T-helper 1 cell treated with Interleukin-12 subunit alpha and Interleukin-12 subunit beta and Interleukin-4 antibody, amounts not matched to agents 30 ng/mL and 1 ng/mL, for 36 hours (primary cell): ENCODE data around the gene HBM. TPM values are rescaled to one million over a fixed set of nuclear protein-coding genes. Genes with fewer than 3 reads are reported as not detected.

Experiments used
- total RNA-seq: library from RNA; stranded (reverse); gene quantifications from 2 replicates; pipeline ENCODE4 v1.2.3, GENCODE V29; 2022

Gene HBM
- total RNA-seq, 1 donor from 2014 or later = not detected

Other genes with a start within 250 kb of the HBM start
- gene POLR3K, start 112.4 kb upstream of the HBM start, total RNA-seq = 49.2 and 50.3 TPM in 2 replicates
- 60.8 and 61.5 TPM in 2 replicates for gene SNRNP25, start 112.2 kb upstream of the HBM start, total RNA-seq
- 0.59 TPM in 1 of 2 replicates, not detected in the other for gene RHBDF1, start 93.3 kb upstream of the HBM start, total RNA-seq
- gene MPG, start 87.8 kb upstream of the HBM start, total RNA-seq = 53.3 and 55.2 TPM in 2 replicates
- 31.7 and 32.8 TPM in 2 replicates for gene NPRL3, start 27.3 kb upstream of the HBM start, total RNA-seq
- gene HBZ, start 13.3 kb upstream of the HBM start, total RNA-seq = not detected in 2 replicates
- gene HBA2, start 6.9 kb downstream of the HBM start, total RNA-seq = not detected in 2 replicates
- gene HBA1, start 10.7 kb downstream of the HBM start, total RNA-seq = not detected in 2 replicates
- gene HBQ1, start 14.5 kb downstream of the HBM start, total RNA-seq = not detected in 2 replicates
- 61.5 and 69.6 TPM in 2 replicates for gene LUC7L, start 63.5 kb downstream of the HBM start, total RNA-seq
- gene FAM234A, start 68.8 kb downstream of the HBM start, total RNA-seq = 17.1 and 23.2 TPM in 2 replicates
- gene RGS11, start 110.0 kb downstream of the HBM start, total RNA-seq = 0.07 and 0.27 TPM in 2 replicates
- not detected in 2 replicates for gene ARHGDIG, start 114.6 kb downstream of the HBM start, total RNA-seq
- not detected in 2 replicates for gene PDIA2, start 117.2 kb downstream of the HBM start, total RNA-seq
- 22.3 and 23.4 TPM in 2 replicates for gene AXIN1, start 186.7 kb downstream of the HBM start, total RNA-seq
- 82.9 and 92.7 TPM in 2 replicates for gene MRPL28, start 204.6 kb downstream of the HBM start, total RNA-seq
- gene PGAP6, start 216.0 kb downstream of the HBM start, total RNA-seq = 37.9 and 38.2 TPM in 2 replicates
- gene NME4, start 231.2 kb downstream of the HBM start, total RNA-seq = 45.0 and 49.4 TPM in 2 replicates
- gene DECR2, start 235.9 kb downstream of the HBM start, total RNA-seq = 7.9 and 10.7 TPM in 2 replicates